ENCODE measurements around the gene ENTHD1. TPM values are rescaled to one million over a fixed set of nuclear protein-coding genes. Genes with fewer than 3 reads are reported as not detected.

ENTHD1 gene
- total RNA-seq, 4 donors from 2014 or later, result not detected

- intact Hi-C loops (cut with DNase I), result no loop called here
- DNase-seq, result no peak
- no peaks in the 10 kb centered on the region for H3K4me1 ChIP-seq
- H3K9me3 ChIP-seq, result no peaks in the 10 kb centered on the region
- WGBS, 2 donors, result 71 to 75% methylated on average over 5 of the region's 5 CpGs
- no peak overlapping the region for H3K27ac ChIP-seq
- peaks cover 0 to 36% (median 0%) of the 10 kb centered on the region in 4 donors for H3K27me3 ChIP-seq
- H3K36me3 ChIP-seq, result no peaks in the 10 kb centered on the region
- TF ChIP-seq CTCF (IDR thresholded peaks at IDR 0.05) (no peak), POLR2A (IDR thresholded peaks at IDR 0.05) (no peak)
- no peak overlapping the region for H3K4me3 ChIP-seq
Measured at GRCh38 chr22:39839917-39840510, 53.5 kb downstream of the ENTHD1 start.

GRCh38 chr22:39839204-39839603 lies 54.4 kb downstream of the ENTHD1 start:
- no peaks in the 10 kb centered on the region for H3K36me3 ChIP-seq
- DNase-seq, result no peak
- H3K4me3 ChIP-seq, result no peak overlapping the region
- no peaks in the 10 kb centered on the region for H3K4me1 ChIP-seq
- peaks cover 0 to 38% (median 0%) of the 10 kb centered on the region in 4 donors for H3K27me3 ChIP-seq
- intact Hi-C loops (cut with DNase I), result no loop called here
- TF ChIP-seq CTCF (IDR thresholded peaks at IDR 0.05), result no peak
- TF ChIP-seq POLR2A (IDR thresholded peaks at IDR 0.05), result no peak
- H3K27ac ChIP-seq, result no peak overlapping the region
- H3K9me3 ChIP-seq, result no peaks in the 10 kb centered on the region
- WGBS, 2 donors, result 49 to 58% methylated on average over 5 of the region's 5 CpGs

GRCh38 chr22:39833610-39834009 lies 60.0 kb downstream of the ENTHD1 start:
- H3K27me3 ChIP-seq, result peaks cover 0 to 75% (median 0%) of the 10 kb centered on the region in 4 donors
- DNase-seq, result no peak

GRCh38 chr22:39833093-39833492 lies 60.5 kb downstream of the ENTHD1 start:
- no peaks in the 10 kb centered on the region for H3K4me1 ChIP-seq
- H3K36me3 ChIP-seq, result no peaks in the 10 kb centered on the region
- WGBS, 2 donors, result 0% methylated on average over 1 of the region's 1 CpG
- intact Hi-C loops (cut with DNase I), result no loop called here
- H3K9me3 ChIP-seq, result no peaks in the 10 kb centered on the region
- TF ChIP-seq POLR2A (IDR thresholded peaks at IDR 0.05), result no peak
- TF ChIP-seq CTCF (IDR thresholded peaks at IDR 0.05), result no peak
- H3K27me3 ChIP-seq, result peaks cover 0 to 76% (median 0%) of the 10 kb centered on the region in 4 donors
- H3K27ac ChIP-seq, result no peak overlapping the region
- H3K4me3 ChIP-seq, result no peak overlapping the region
- no peak for DNase-seq

More at GRCh38 chr22:39833610-39834009, 60.0 kb downstream of the ENTHD1 start:
- no peaks in the 10 kb centered on the region for H3K36me3 ChIP-seq
- H3K9me3 ChIP-seq, result no peaks in the 10 kb centered on the region
- H3K27ac ChIP-seq, result no peak overlapping the region
- TF ChIP-seq CTCF (IDR thresholded peaks at IDR 0.05) (no peak), POLR2A (IDR thresholded peaks at IDR 0.05) (no peak)
- intact Hi-C loops (cut with DNase I), result no loop called here
- 69 to 75% methylated on average over 2 of the region's 2 CpGs for WGBS, 2 donors
- H3K4me1 ChIP-seq, result no peaks in the 10 kb centered on the region
- H3K4me3 ChIP-seq, result no peak overlapping the region

- Histone ChIP-seq H3K27me3 (peaks cover 0 to 81% (median 0%) of the 10 kb centered on the region in 4 donors), H3K4me3 (no peak overlapping the region), H3K27ac (no peak overlapping the region), H3K4me1 (no peaks in the 10 kb centered on the region), H3K9me3 (no peaks in the 10 kb centered on the region), H3K36me3 (no peaks in the 10 kb centered on the region)
- WGBS, 2 donors, result 56% methylated on average over 7 of the region's 7 CpGs
- intact Hi-C loops (cut with DNase I), result no loop called here
- no peak for TF ChIP-seq CTCF (IDR thresholded peaks at IDR 0.05)
- DNase-seq, result no peak
Measured at GRCh38 chr22:39832627-39833074, 60.9 kb downstream of the ENTHD1 start.
